Measurements from ENCODE around the gene TMPRSS13. TPM values are rescaled to one million over a fixed set of nuclear protein-coding genes. Genes with fewer than 3 reads are reported as not detected.

The TMPRSS13 gene
- polyA plus RNA-seq, 2 of the 4 experiments (the other 2 are of a cell fraction) = not detected

DNA sequence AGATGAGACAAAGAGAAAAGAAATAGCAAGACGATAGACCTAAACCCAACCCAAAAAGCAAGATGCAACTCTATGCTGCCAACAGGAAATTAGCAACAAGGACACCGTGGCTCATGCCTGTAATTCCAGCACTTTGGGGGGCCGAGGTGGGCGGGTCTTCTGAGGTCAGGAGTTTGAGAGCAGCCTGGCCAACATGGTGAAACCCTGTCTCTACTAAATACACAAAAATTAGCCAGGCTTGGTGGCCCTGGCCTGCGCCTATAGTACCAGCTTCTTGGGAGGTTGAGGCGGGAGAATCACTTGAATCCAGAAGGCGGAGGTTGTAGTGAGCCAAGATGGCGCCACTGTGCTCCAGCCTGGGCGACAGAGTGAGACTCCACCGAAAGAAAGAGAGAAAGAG is 32.7 kb upstream of the TMPRSS13 start:
- Histone ChIP-seq H3K4me2 (no peak overlapping the region), H3K4me1 (no peaks in the 10 kb centered on the region), H3K27ac (no peak overlapping the region), H3K4me3 (no peak overlapping the region), H3K9me3 (no peaks in the 10 kb centered on the region)
- TF ChIP-seq, protein P1, sequence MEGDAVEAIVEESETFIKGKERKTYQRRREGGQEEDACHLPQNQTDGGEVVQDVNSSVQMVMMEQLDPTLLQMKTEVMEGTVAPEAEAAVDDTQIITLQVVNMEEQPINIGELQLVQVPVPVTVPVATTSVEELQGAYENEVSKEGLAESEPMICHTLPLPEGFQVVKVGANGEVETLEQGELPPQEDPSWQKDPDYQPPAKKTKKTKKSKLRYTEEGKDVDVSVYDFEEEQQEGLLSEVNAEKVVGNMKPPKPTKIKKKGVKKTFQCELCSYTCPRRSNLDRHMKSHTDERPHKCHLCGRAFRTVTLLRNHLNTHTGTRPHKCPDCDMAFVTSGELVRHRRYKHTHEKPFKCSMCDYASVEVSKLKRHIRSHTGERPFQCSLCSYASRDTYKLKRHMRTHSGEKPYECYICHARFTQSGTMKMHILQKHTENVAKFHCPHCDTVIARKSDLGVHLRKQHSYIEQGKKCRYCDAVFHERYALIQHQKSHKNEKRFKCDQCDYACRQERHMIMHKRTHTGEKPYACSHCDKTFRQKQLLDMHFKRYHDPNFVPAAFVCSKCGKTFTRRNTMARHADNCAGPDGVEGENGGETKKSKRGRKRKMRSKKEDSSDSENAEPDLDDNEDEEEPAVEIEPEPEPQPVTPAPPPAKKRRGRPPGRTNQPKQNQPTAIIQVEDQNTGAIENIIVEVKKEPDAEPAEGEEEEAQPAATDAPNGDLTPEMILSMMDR (IDR thresholded peaks at IDR 0.05) = no peak
- TF ChIP-seq KDM1A (IDR thresholded peaks at IDR 0.05; ENCODE audit: low read depth) (no peak), CBX8 (IDR thresholded peaks at IDR 0.05) (no peak), FOXS1 (CRISPR knock-in tag; IDR thresholded peaks at IDR 0.05) (no peak), EHF (CRISPR knock-in tag; IDR thresholded peaks at IDR 0.05) (no peak), POLR2A (IDR thresholded peaks at IDR 0.05; ENCODE audit: low read length) (no peak), HDAC2 (IDR thresholded peaks at IDR 0.05) (no peak), ESRRA (IDR thresholded peaks at IDR 0.05; ENCODE audit: borderline replicate concordance, low read length) (no peak), HOXB13 (CRISPR knock-in tag; IDR thresholded peaks at IDR 0.05; ENCODE audit: low read depth) (no peak)
- TF ChIP-seq, protein P2, sequence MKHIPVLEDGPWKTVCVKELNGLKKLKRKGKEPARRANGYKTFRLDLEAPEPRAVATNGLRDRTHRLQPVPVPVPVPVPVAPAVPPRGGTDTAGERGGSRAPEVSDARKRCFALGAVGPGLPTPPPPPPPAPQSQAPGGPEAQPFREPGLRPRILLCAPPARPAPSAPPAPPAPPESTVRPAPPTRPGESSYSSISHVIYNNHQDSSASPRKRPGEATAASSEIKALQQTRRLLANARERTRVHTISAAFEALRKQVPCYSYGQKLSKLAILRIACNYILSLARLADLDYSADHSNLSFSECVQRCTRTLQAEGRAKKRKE (CRISPR knock-in tag; IDR thresholded peaks at IDR 0.05; ENCODE audit: low read depth) = no peak
- no peak for FAIRE-seq
- CTCF ChIA-PET = interaction anchor here (1.9 kb wide), 1 partner anchor 15 kb away, joined by 6 read pairs; no protein-coding TSS in a partner anchor
- POLR2A ChIA-PET = no interaction called here
- ATAC-seq = no peak
- DNase-seq (ENCODE audit: low read depth in 1 of 2, low spot score in 1 of 2) = no peak
- 57% methylated on average over 10 of the region's 10 CpGs for WGBS (ENCODE audit: missing lambda C conversion rate)

DNA sequence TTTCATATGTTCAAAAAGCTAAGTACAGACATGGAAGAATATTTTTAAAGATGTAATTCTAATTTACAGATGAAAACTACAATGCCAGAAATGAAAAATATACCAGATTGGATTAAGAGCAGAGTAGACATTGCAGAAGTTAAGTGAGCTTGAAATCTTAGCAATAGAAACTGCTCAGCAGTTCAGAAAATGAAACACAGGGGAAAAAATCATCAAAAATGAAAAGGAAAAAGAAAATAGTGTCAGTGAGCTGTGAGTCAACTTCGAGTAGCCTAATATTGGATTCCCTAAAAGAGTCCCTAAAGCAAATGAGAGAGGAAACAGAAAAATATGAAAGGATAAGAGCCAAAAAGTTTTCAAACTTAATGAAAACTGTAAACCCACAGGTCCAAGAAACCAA is 31.2 kb upstream of the TMPRSS13 start:
- ChIA-PET CTCF (interaction anchor here (0.9 to 1.9 kb wide), 3 partner anchors 13 to 118 kb away, joined by 3 to 6 read pairs (median 4); no protein-coding TSS in a partner anchor), POLR2A (no interaction called here)
- FAIRE-seq = no peak
- ATAC-seq = no peak
- TF ChIP-seq NPAS2 (CRISPR knock-in tag; IDR thresholded peaks at IDR 0.05; ENCODE audit: borderline replicate concordance) (no peak), MAFK (IDR thresholded peaks at IDR 0.05; ENCODE audit: partially characterized antibody) (no peak), HOXB5 (CRISPR knock-in tag; IDR thresholded peaks at IDR 0.05) (no peak), ZNF302 (CRISPR knock-in tag; IDR thresholded peaks at IDR 0.05) (no peak), EHMT2 (IDR thresholded peaks at IDR 0.05; ENCODE audit: low read depth) (no peak), KDM5A (IDR thresholded peaks at IDR 0.05) (no peak), RARB (CRISPR knock-in tag; IDR thresholded peaks at IDR 0.05) (no peak), MYC (IDR thresholded peaks at IDR 0.05; ENCODE audit: borderline replicate concordance, low read length) (no peak), HDAC2 (IDR thresholded peaks at IDR 0.05) (no peak), GATA3 (IDR thresholded peaks at IDR 0.05; ENCODE audit: borderline replicate concordance) (no peak), SREBF2 (IDR thresholded peaks at IDR 0.05) (no peak), EP300 (IDR thresholded peaks at IDR 0.05) (no peak), RNF2 (IDR thresholded peaks at IDR 0.05; ENCODE audit: borderline replicate concordance, low read depth) (no peak), ZC3H11A (IDR thresholded peaks at IDR 0.05) (no peak), POLR2A (IDR thresholded peaks at IDR 0.05; ENCODE audit: low read length) (no peak), SMC3 (IDR thresholded peaks at IDR 0.05) (no peak), RCOR1 (IDR thresholded peaks at IDR 0.05; ENCODE audit: low read depth, low read length) (no peak), CEBPB (IDR thresholded peaks at IDR 0.05) (no peak)
- TF ChIP-seq, protein P3, sequence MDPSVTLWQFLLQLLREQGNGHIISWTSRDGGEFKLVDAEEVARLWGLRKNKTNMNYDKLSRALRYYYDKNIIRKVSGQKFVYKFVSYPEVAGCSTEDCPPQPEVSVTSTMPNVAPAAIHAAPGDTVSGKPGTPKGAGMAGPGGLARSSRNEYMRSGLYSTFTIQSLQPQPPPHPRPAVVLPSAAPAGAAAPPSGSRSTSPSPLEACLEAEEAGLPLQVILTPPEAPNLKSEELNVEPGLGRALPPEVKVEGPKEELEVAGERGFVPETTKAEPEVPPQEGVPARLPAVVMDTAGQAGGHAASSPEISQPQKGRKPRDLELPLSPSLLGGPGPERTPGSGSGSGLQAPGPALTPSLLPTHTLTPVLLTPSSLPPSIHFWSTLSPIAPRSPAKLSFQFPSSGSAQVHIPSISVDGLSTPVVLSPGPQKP (IDR thresholded peaks at IDR 0.05; ENCODE audit: low read depth, low read length) = no peak
- TF ChIP-seq, protein P4, sequence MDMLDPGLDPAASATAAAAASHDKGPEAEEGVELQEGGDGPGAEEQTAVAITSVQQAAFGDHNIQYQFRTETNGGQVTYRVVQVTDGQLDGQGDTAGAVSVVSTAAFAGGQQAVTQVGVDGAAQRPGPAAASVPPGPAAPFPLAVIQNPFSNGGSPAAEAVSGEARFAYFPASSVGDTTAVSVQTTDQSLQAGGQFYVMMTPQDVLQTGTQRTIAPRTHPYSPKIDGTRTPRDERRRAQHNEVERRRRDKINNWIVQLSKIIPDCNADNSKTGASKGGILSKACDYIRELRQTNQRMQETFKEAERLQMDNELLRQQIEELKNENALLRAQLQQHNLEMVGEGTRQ (IDR thresholded peaks at IDR 0.05) = no peak
- Histone ChIP-seq H3K9me3 (no peaks in the 10 kb centered on the region), H3K27ac (no peak overlapping the region), H3K4me2 (no peak overlapping the region), H3K4me3 (no peak overlapping the region), H3K4me1 (no peaks in the 10 kb centered on the region)
- DNase-seq (ENCODE audit: low read depth in 1 of 2, low spot score in 1 of 2) = no peak
- 17% methylated on average over 1 of the region's 1 CpG for WGBS (ENCODE audit: missing lambda C conversion rate)

Data from A549 (cell line).